ENCODE measurements around the gene FLT3LG. TPM values are rescaled to one million over a fixed set of nuclear protein-coding genes. Genes with fewer than 3 reads are reported as not detected.

The FLT3LG gene
- total RNA-seq, 1 donor from 2014 or later = 1.4 TPM

DNA sequence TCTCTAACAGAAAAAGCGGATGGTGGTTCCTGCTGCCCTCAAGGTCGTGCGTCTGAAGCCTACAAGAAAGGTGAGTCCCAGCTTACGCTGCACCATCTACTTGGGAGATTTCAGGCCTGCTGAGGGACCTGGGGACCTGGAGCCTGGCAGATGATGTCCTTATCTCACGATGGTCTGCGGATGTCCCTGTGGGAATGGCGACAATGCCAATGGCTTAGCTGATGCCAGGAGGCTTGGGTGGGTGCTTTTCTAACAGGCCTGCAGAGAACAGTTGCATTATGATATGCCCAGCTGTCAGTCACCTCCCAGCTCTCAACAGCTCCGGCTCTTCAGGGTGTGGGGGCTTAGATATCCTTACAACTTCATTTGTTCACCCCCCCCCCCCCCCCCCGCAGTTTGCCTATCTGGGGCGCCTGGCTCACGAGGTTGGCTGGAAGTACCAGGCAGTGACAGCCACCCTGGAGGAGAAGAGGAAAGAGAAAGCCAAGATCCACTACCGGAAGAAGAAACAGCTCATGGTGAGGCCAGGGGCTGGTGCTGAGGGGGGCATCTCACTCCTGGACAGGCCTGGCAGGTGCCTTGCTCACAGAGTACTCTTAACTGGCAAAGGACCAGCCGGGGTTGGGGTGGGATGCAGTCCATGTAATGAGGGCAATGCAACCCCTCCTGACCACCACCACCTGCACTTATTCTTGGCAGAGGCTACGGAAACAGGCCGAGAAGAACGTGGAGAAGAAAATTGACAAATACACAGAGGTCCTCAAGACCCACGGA lies 17.2 kb downstream of the FLT3LG start:
- TF ChIP-seq, protein P1, sequence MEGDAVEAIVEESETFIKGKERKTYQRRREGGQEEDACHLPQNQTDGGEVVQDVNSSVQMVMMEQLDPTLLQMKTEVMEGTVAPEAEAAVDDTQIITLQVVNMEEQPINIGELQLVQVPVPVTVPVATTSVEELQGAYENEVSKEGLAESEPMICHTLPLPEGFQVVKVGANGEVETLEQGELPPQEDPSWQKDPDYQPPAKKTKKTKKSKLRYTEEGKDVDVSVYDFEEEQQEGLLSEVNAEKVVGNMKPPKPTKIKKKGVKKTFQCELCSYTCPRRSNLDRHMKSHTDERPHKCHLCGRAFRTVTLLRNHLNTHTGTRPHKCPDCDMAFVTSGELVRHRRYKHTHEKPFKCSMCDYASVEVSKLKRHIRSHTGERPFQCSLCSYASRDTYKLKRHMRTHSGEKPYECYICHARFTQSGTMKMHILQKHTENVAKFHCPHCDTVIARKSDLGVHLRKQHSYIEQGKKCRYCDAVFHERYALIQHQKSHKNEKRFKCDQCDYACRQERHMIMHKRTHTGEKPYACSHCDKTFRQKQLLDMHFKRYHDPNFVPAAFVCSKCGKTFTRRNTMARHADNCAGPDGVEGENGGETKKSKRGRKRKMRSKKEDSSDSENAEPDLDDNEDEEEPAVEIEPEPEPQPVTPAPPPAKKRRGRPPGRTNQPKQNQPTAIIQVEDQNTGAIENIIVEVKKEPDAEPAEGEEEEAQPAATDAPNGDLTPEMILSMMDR (IDR thresholded peaks at IDR 0.05; ENCODE audit: unreplicated experiment) = no peak
- peaks cover 22% of the 10 kb centered on the region for H3K4me1 Mint-ChIP-seq (ENCODE audit: unreplicated experiment)
- H3K9me3 Mint-ChIP-seq (ENCODE audit: unreplicated experiment) = no peaks in the 10 kb centered on the region
- no peak overlapping the region for H3K27ac Mint-ChIP-seq (ENCODE audit: unreplicated experiment)
- DNase-seq (ENCODE audit: low spot score) = no peak
- H3K27me3 Mint-ChIP-seq (ENCODE audit: unreplicated experiment) = peaks cover 29% of the 10 kb centered on the region
- H3K4me3 Mint-ChIP-seq (ENCODE audit: unreplicated experiment) = no peak overlapping the region
- H3K36me3 Mint-ChIP-seq (ENCODE audit: low read depth, unreplicated experiment) = peaks cover 38% of the 10 kb centered on the region

DNA sequence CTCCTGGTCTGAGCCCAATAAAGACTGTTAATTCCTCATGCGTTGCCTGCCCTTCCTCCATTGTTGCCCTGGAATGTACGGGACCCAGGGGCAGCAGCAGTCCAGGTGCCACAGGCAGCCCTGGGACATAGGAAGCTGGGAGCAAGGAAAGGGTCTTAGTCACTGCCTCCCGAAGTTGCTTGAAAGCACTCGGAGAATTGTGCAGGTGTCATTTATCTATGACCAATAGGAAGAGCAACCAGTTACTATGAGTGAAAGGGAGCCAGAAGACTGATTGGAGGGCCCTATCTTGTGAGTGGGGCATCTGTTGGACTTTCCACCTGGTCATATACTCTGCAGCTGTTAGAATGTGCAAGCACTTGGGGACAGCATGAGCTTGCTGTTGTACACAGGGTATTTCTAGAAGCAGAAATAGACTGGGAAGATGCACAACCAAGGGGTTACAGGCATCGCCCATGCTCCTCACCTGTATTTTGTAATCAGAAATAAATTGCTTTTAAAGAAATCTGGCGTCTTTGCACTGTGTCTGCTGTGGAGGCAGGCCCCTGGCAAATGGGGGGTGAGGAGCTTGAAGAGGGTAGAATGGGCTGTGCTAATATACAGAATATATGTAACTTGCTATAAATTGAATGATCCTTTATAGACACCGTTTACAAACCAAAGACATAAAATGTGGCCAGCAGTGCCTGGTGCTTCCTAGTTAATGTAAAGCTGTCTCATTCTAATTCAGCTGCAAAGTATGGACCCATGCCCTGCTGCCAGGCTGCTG lies 18.0 kb downstream of the FLT3LG start:
- peaks cover 43% of the 10 kb centered on the region for H3K36me3 Mint-ChIP-seq (ENCODE audit: low read depth, unreplicated experiment)
- H3K4me1 Mint-ChIP-seq (ENCODE audit: unreplicated experiment) = peaks cover 26% of the 10 kb centered on the region
- DNase-seq (ENCODE audit: low spot score) = no peak
- TF ChIP-seq, protein P1 (IDR thresholded peaks at IDR 0.05; ENCODE audit: unreplicated experiment) = no peak
- H3K27ac Mint-ChIP-seq (ENCODE audit: unreplicated experiment) = peak overlapping the region; percentile 52
- H3K27me3 Mint-ChIP-seq (ENCODE audit: unreplicated experiment) = peaks cover 33% of the 10 kb centered on the region
- H3K4me3 Mint-ChIP-seq (ENCODE audit: unreplicated experiment) = no peak overlapping the region
- no peaks in the 10 kb centered on the region for H3K9me3 Mint-ChIP-seq (ENCODE audit: unreplicated experiment)

DNA sequence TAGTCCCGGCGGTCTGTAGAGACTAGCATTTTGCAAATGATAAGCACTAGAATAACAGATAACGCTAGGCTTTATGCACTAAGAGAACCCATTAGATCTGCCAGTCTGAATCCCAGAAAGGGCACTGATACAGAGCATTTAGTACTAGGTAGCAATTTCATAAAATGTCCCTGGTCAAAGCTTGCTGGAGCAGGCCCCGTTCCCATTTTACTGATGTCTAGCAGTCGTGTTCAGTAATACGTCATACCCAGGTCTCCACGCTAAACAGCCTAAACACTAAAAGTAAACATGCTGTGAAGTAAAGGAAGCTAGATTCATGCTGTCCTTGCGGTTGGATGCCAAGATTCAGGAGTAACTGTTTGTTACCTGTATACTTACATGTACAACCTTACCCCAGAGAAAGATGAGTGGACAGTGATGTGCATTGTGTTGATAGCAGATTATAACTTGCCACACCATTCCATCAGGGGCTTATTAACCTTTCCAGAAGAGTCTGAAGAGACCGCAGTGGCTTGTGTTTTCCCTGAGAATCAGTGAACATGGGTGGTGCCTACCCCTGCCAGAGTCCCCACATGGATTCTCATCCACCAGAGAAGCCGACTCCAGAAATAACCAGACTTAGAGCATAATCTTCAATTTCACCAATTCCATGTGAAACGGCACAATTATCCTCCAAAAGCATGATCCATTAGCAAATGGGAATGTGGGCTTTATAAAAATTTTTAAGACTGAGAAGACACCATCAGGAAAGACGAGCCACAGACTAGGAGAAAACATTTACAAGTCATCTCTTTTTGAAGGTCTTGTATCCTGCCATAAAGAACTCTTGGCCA lies 18.8 kb downstream of the FLT3LG start:
- TF ChIP-seq, protein P1 (IDR thresholded peaks at IDR 0.05; ENCODE audit: unreplicated experiment) = no peak
- no peak for DNase-seq (ENCODE audit: low spot score)
- peaks cover 30% of the 10 kb centered on the region for H3K4me1 Mint-ChIP-seq (ENCODE audit: unreplicated experiment)
- H3K4me3 Mint-ChIP-seq (ENCODE audit: unreplicated experiment) = no peak overlapping the region
- H3K27me3 Mint-ChIP-seq (ENCODE audit: unreplicated experiment) = peaks cover 27% of the 10 kb centered on the region
- no peaks in the 10 kb centered on the region for H3K9me3 Mint-ChIP-seq (ENCODE audit: unreplicated experiment)
- H3K36me3 Mint-ChIP-seq (ENCODE audit: low read depth, unreplicated experiment) = peaks cover 45% of the 10 kb centered on the region
- peak overlapping the region; percentile 52 for H3K27ac Mint-ChIP-seq (ENCODE audit: unreplicated experiment)

DNA sequence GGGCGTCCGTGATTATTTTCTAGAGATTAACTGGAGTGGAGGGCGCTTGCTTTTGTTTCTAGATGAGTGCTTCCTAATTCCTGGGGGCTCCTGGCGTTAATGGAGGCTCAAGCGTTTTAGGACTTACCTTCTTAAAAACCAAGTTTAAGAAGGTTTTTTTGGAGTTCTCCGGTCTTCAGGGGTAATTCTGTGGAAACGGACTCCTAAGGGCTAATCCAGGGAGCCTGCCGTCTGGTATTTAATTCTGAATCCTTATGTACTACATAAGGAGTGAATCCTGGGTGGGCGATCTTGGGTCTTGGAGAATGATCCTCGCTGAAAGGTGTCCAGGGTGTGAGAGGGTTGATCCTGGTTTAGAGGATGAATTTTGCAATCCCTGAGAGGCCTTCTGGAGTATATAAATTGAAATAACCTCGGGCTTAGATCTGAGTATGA lies 22.6 kb downstream of the FLT3LG start:
- H3K4me1 Mint-ChIP-seq (ENCODE audit: unreplicated experiment) = peaks cover 28% of the 10 kb centered on the region
- TF ChIP-seq, protein P1 (IDR thresholded peaks at IDR 0.05; ENCODE audit: unreplicated experiment) = no peak

More for the DNA sequence above, 22.6 kb downstream of the FLT3LG start:
- Mint-ChIP-seq H3K4me3 (ENCODE audit: unreplicated experiment) (peak overlapping the region; percentile 100), H3K27me3 (ENCODE audit: unreplicated experiment) (peaks cover 12% of the 10 kb centered on the region), H3K9me3 (ENCODE audit: unreplicated experiment) (no peaks in the 10 kb centered on the region), H3K27ac (ENCODE audit: unreplicated experiment) (peak overlapping the region; percentile 99), H3K36me3 (ENCODE audit: low read depth, unreplicated experiment) (peaks cover 34% of the 10 kb centered on the region)
- no peak for DNase-seq (ENCODE audit: low spot score)

Data from endothelial cell (in vitro differentiated cells).